ENCODE results near the gene MYOM1.

DNA sequence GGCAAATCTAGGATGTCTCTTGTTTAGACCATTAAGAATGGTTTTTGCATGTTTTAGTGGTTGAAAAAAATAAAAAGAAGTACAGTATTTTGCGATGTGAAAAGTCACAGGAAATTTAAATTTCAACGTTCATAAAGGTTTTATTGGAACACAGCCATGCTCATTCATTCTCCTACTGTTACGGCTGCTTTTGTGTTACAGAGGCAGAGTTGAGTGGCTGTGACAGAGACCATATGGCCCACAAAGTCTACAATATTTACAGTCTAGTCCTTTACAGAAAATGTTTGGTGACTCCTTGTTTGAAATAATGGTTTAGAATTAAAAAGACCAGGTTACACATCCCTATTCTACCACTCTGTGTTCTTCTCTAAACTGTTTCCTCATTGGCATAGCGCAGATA is 48.1 kb downstream of the MYOM1 start:
- TF ChIP-seq POLR2A (IDR thresholded peaks at IDR 0.05; ENCODE audit: low read length), result no peak
- TF ChIP-seq GATA1 (IDR thresholded peaks at IDR 0.05; ENCODE audit: low read depth, low read length), result no peak
